Breast epithelium (tissue), 4 donors: ENCODE results near the gene LTO1. TPM values are rescaled to one million over a fixed set of nuclear protein-coding genes. Genes with fewer than 3 reads are reported as not detected.

Source experiments
- DNase-seq, 2 donors: peaks; one replicate each; pipeline ENCODE4 v3.0.0-alpha.2; 2019; ENCODE audit warnings: low spot score in 2 of 2
- H3K27ac ChIP-seq, 2 donors: fragments of 200-600 bp; sonication (generic) in 1 of 2; one replicate each; pipeline ENCODE4 v1.5.1; 2016 to 2019; ENCODE audit warnings: mild to moderate bottlenecking in 1 of 2
- H3K27me3 ChIP-seq, 2 donors: fragments of 200-600 bp; sonication (generic) in 1 of 2; one replicate each; pipeline versions ENCODE4 v1.5.1 to v1.6.0; 2017 to 2019; ENCODE audit warnings: control low read depth in 1 of 2, mild to moderate bottlenecking in 1 of 2
- H3K36me3 ChIP-seq: fragments of 200-600 bp; one replicate; pipeline ENCODE4 v1.5.1; 2019
- H3K4me1 ChIP-seq, 2 donors: fragments of 200-600 bp; sonication (generic); one replicate each; pipeline ENCODE4 v1.5.1; 2016 to 2019; ENCODE audit warnings: control low read depth in 1 of 2
- H3K4me3 ChIP-seq, 3 donors: fragments of 200-600 bp; sonication (generic); 1 replicate in 2 of 3; 2 replicates in 1 of 3; pipeline ENCODE4 v1.5.1; 2016 to 2019; ENCODE audit warnings: mild to moderate bottlenecking in 3 of 3, moderate library complexity in 2 of 3
- H3K9me3 ChIP-seq, 2 donors: fragments of 200-600 bp; sonication (generic) in 1 of 2; one replicate each; pipeline ENCODE4 v1.5.1; 2016 to 2019; ENCODE audit warnings: control low read depth in 1 of 2
- POLR2A ChIP-seq: fragments of 450-650 bp; IDR thresholded peaks from one replicate; pipeline ENCODE4 v1.6.1; 2016; ENCODE audit warnings: antibody characterized with exemption, mild to moderate bottlenecking, moderate library complexity
- POLR2AphosphoS5 ChIP-seq, 3 donors: sonication (generic); formaldehyde crosslinking; IDR thresholded peaks; one replicate each; pipeline ENCODE4 v1.6.1; 2017; ENCODE audit warnings: antibody characterized with exemption in 3 of 3
- intact Hi-C: fragments of 100-400 bp; cut with DNase I; formaldehyde crosslinking; loops from one replicate; pipeline ENCODE4 v1.15.1; 2023; ENCODE audit warnings: low total_unique reads
- total RNA-seq, 3 donors: library from RNA; depleted of rRNA; stranded (reverse); fragments of >200 nt; gene quantifications; one replicate each; pipeline ENCODE4 v1.1.0, GENCODE V29; 2016
- TF ChIP-seq, protein P1 (sequence below), 3 donors: fragments of 450-650 bp; IDR thresholded peaks; one replicate each; pipeline ENCODE4 v1.5.1; 2016 to 2017; ENCODE audit warnings: antibody characterized with exemption in 3 of 3, mild to moderate bottlenecking in 3 of 3, moderate library complexity in 3 of 3

LTO1 gene
- total RNA-seq, 3 donors from 2014 or later: 14.1 to 25.5 (median 18.7) TPM

DNA sequence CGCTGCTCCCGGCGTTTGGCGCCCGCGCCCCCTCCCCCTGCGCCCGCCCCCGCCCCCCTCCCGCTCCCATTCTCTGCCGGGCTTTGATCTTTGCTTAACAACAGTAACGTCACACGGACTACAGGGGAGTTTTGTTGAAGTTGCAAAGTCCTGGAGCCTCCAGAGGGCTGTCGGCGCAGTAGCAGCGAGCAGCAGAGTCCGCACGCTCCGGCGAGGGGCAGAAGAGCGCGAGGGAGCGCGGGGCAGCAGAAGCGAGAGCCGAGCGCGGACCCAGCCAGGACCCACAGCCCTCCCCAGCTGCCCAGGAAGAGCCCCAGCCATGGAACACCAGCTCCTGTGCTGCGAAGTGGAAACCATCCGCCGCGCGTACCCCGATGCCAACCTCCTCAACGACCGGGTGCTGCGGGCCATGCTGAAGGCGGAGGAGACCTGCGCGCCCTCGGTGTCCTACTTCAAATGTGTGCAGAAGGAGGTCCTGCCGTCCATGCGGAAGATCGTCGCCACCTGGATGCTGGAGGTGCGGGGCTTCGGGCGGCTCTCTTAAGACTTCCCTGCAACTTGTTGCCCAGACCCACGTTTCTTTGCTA lies 34.1 kb downstream of the LTO1 start, which contains the start of gene CCND1:
Gene CCND1 (plus strand): TSS at position 162 of the 587 bp plus-strand sequence. CDS start 158 bp downstream, at position 320.
- Histone ChIP-seq H3K27ac (peak within 1 kb of the TSS; percentile 86 to 88), H3K36me3 (no peaks in the 10 kb centered on the region), H3K4me1 (peaks cover 16 to 45% of the 10 kb centered on the region in 2 donors), H3K4me3 (peak within 1 kb of the TSS; percentile 79 to 89 (median 84)), H3K9me3 (no peaks in the 10 kb centered on the region), H3K27me3 (peaks cover 0 to 14% of the 10 kb centered on the region in 2 donors)
- intact Hi-C loops: loop anchor here (10.0 kb wide), 1 partner anchor 346 kb away; the partner anchor contains the start of gene MYEOV
- TF ChIP-seq, protein P1, sequence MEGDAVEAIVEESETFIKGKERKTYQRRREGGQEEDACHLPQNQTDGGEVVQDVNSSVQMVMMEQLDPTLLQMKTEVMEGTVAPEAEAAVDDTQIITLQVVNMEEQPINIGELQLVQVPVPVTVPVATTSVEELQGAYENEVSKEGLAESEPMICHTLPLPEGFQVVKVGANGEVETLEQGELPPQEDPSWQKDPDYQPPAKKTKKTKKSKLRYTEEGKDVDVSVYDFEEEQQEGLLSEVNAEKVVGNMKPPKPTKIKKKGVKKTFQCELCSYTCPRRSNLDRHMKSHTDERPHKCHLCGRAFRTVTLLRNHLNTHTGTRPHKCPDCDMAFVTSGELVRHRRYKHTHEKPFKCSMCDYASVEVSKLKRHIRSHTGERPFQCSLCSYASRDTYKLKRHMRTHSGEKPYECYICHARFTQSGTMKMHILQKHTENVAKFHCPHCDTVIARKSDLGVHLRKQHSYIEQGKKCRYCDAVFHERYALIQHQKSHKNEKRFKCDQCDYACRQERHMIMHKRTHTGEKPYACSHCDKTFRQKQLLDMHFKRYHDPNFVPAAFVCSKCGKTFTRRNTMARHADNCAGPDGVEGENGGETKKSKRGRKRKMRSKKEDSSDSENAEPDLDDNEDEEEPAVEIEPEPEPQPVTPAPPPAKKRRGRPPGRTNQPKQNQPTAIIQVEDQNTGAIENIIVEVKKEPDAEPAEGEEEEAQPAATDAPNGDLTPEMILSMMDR (IDR thresholded peaks at IDR 0.05): peak in 1 of 3 donors; percentile 16
- TF ChIP-seq POLR2A: no peak
- TF ChIP-seq POLR2AphosphoS5 (IDR thresholded peaks at IDR 0.05): peak in 1 of 3 donors; percentile 70
- DNase-seq: peak; percentile 54 to 78

DNA sequence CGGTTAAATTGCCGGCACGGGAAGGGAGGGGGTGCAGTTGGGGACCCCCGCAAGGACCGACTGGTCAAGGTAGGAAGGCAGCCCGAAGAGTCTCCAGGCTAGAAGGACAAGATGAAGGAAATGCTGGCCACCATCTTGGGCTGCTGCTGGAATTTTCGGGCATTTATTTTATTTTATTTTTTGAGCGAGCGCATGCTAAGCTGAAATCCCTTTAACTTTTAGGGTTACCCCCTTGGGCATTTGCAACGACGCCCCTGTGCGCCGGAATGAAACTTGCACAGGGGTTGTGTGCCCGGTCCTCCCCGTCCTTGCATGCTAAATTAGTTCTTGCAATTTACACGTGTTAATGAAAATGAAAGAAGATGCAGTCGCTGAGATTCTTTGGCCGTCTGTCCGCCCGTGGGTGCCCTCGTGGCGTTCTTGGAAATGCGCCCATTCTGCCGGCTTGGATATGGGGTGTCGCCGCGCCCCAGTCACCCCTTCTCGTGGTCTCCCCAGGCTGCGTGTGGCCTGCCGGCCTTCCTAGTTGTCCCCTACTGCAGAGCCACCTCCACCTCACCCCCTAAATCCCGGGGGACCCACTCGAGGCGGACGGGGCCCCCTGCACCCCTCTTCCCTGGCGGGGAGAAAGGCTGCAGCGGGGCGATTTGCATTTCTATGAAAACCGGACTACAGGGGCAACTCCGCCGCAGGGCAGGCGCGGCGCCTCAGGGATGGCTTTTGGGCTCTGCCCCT lies 34.7 kb downstream of the LTO1 start:
- Histone ChIP-seq H3K36me3 (no peaks in the 10 kb centered on the region), H3K9me3 (no peaks in the 10 kb centered on the region), H3K27ac (peak overlapping the region; percentile 86 to 88), H3K27me3 (peaks cover 0 to 14% of the 10 kb centered on the region in 2 donors), H3K4me1 (peaks cover 16 to 45% of the 10 kb centered on the region in 2 donors), H3K4me3 (peak overlapping the region; percentile 79 to 89 (median 84))
- TF ChIP-seq POLR2A: no peak
- TF ChIP-seq, protein P1 (IDR thresholded peaks at IDR 0.05): no peak
- TF ChIP-seq POLR2AphosphoS5 (IDR thresholded peaks at IDR 0.05): no peak
- intact Hi-C loops: loop anchor here (10.0 kb wide), 1 partner anchor 346 kb away; the partner anchor contains the start of gene MYEOV
- DNase-seq: no peak

DNA sequence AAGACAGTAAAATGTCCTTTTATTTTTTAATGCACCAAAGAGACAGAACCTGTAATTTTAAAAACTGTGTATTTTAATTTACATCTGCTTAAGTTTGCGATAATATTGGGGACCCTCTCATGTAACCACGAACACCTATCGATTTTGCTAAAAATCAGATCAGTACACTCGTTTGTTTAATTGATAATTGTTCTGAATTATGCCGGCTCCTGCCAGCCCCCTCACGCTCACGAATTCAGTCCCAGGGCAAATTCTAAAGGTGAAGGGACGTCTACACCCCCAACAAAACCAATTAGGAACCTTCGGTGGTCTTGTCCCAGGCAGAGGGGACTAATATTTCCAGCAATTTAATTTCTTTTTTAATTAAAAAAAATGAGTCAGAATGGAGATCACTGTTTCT lies 35.3 kb downstream of the LTO1 start:
- no peak for TF ChIP-seq POLR2A
- TF ChIP-seq, protein P1 (IDR thresholded peaks at IDR 0.05): no peak
- no peak for TF ChIP-seq POLR2AphosphoS5 (IDR thresholded peaks at IDR 0.05)
- no peak for DNase-seq
- Histone ChIP-seq H3K36me3 (no peaks in the 10 kb centered on the region), H3K27me3 (peaks cover 0 to 14% of the 10 kb centered on the region in 2 donors), H3K27ac (no peak overlapping the region), H3K4me1 (peaks cover 16 to 45% of the 10 kb centered on the region in 2 donors), H3K4me3 (peak overlapping the region in 2 of 3 donors; percentile 84 to 89), H3K9me3 (no peaks in the 10 kb centered on the region)
- intact Hi-C loops: loop anchor here (10.0 kb wide), 2 partner anchors 345 to 1915 kb away; partner anchors contain the start of gene MYEOV

DNA sequence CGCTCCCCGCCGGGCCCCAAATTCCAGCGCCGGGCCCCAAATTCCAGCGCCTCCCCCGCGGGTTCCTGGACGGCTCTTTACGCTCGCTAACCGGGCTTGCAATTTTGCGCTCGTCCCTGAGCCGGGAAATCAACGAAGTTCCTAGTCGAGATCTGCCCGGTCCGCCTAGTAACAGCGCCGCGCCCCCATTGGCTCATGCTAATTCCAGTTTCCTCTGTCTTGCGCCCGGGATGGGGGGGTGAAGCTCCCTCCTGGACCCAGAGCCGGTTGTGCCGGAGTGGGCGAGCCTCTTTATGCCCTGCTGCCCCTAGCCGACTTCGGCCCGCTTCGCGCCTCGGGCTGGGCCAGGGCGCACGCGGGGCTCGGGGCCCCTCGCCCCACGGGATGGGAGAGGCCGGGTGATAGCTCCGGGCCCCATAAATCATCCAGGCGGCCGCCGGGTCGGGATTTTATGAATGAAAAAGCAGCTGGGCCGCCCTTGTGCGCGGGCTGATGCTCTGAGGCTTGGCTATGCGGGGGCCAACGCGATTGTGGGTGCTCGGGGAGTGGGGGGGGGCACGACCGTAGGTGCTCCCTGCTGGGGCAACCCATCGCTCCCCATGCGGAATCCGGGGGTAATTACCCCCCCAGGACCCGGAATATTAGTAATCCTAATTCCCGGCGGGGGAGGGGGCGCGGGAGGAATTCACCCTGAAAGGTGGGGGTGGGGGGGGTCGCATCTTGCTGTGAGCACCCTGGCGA lies 36.0 kb downstream of the LTO1 start:
- Histone ChIP-seq H3K4me1 (peaks cover 16 to 38% of the 10 kb centered on the region in 2 donors), H3K9me3 (no peaks in the 10 kb centered on the region), H3K4me3 (peak overlapping the region; percentile 42 to 89 (median 51)), H3K27me3 (peaks cover 0 to 14% of the 10 kb centered on the region in 2 donors), H3K27ac (peak overlapping the region; percentile 25 to 27), H3K36me3 (no peaks in the 10 kb centered on the region)
- peak; percentile 82 to 91 for DNase-seq
- TF ChIP-seq POLR2AphosphoS5 (IDR thresholded peaks at IDR 0.05): no peak
- TF ChIP-seq, protein P1 (IDR thresholded peaks at IDR 0.05): no peak
- TF ChIP-seq POLR2A: no peak
- intact Hi-C loops: loop anchor here (10.0 kb wide), 1 partner anchor 1914 kb away; no protein-coding TSS in a partner anchor
